Right lobe of liver (tissue), 4 donors: ENCODE results near the gene PSMD12.

Experiments
- CTCF ChIP-seq, 4 donors: fragments of 200-600 bp in 3 of 4; fragments of 450-650 bp in 1 of 4; IDR thresholded peaks; one replicate each; pipeline versions ENCODE4 v1.5.1 to v1.8.0; 2016 to 2022; ENCODE audit warnings: antibody characterized with exemption in 4 of 4, mild to moderate bottlenecking in 2 of 4
- POLR2A ChIP-seq: fragments of 450-650 bp; IDR thresholded peaks from one replicate; pipeline ENCODE4 v1.6.1; 2017; ENCODE audit warnings: antibody characterized with exemption, mild to moderate bottlenecking
- donor health status: DM: no; HTN: no; CAD: no.
- donor health status: DM: no; HTN: no; CAD: no.
- donor health status: DM: no; HTN: yes; CAD: no.

GRCh38 chr17:67393809-67394397 is 27.5 kb upstream of the PSMD12 start:
- no peak for TF ChIP-seq CTCF (IDR thresholded peaks at IDR 0.05)
- TF ChIP-seq POLR2A, result no peak
